ENCODE measurements around the gene TERB1.

Gene TERB1

DNA sequence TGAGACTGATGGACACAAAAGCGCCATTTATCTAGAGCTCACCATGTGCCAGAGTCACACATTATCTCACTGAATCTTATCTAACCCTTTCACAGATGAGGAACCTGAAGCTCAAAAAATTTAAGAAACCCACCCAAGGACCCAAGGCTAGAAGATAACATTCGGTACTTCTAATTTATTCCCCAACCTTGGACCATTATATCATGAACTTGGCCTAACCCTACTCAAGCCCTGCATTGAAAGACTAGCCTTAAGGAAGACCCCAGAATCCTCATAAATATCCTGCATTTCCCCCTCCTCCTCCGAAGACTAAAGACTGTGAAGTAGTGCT lies 49.4 kb downstream of the TERB1 start:
- peak overlapping the region; percentile 50 for H3K4me3 ChIP-seq (ENCODE audit: low read depth, low read length)
- DNase-seq (ENCODE audit: low read depth), result no peak
- no peak for TF ChIP-seq CTCF (conservative IDR thresholded peaks at IDR 0.05; ENCODE audit: low read depth, low read length)

DNA sequence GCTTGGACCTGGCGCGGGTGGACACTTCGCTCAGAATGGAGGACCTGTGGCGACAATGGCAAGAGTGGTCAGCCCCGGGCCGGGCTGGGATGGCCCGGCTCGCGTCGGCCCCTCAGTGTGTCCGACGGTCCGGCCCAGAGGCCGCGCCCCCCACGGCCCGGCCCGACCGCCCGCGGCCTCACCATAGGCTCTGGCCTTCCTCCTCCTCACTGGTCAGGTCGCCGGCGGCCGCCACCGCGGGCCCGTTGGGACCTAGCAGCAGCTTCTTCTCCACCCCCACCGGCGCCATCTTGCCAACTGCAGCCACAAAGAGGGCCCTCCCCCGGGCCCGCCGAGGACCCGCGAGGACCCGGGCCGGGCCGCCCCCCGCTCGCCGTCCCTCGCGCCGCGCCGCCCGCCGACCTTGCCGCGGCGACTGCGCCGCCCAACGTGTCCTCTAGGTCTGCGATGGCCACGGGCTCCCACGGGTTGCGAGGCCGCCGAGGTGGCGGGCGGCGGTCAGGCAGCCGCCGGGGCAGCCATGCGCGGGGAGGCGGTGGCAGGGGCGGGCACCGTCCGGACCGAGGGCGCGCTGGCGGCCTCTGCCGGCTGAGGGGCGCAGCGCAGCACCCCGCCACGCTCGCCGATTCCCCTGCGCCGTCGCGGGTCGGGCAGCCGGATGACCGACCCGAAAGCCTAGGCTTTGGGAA lies 49.9 kb downstream of the TERB1 start, which contains the start of gene DYNC1LI2:
TSS of gene DYNC1LI2 (minus strand) at position 307 of the 689 bp plus-strand sequence. CDS start at position 289, 18 bp downstream.
- peak within 1 kb of the TSS; percentile 94 for H3K4me3 ChIP-seq (ENCODE audit: low read depth, low read length)
- DNase-seq (ENCODE audit: low read depth), result peak; percentile 71
- peak; percentile 48 for TF ChIP-seq CTCF (conservative IDR thresholded peaks at IDR 0.05; ENCODE audit: low read depth, low read length)

GRCh38 chr16:66751053-66751302 lies 50.4 kb downstream of the TERB1 start:
- no peak for DNase-seq (ENCODE audit: low read depth)
- peak overlapping the region; percentile 94 for H3K4me3 ChIP-seq (ENCODE audit: low read depth, low read length)
- no peak for TF ChIP-seq CTCF (conservative IDR thresholded peaks at IDR 0.05; ENCODE audit: low read depth, low read length)

- TF ChIP-seq CTCF (conservative IDR thresholded peaks at IDR 0.05; ENCODE audit: low read depth, low read length), result no peak
- peak overlapping the region; percentile 94 for H3K4me3 ChIP-seq (ENCODE audit: low read depth, low read length)
- DNase-seq (ENCODE audit: low read depth), result peak; percentile 14
These were observed 50.9 kb downstream of the TERB1 start for GRCh38 chr16:66750279-66751052.

GRCh38 chr16:66746682-66747081 lies 54.7 kb downstream of the TERB1 start:
- DNase-seq (ENCODE audit: low read depth), result peak; percentile 29
- TF ChIP-seq CTCF (conservative IDR thresholded peaks at IDR 0.05; ENCODE audit: low read depth, low read length), result no peak
- H3K4me3 ChIP-seq (ENCODE audit: low read depth, low read length), result no peak overlapping the region

DNA sequence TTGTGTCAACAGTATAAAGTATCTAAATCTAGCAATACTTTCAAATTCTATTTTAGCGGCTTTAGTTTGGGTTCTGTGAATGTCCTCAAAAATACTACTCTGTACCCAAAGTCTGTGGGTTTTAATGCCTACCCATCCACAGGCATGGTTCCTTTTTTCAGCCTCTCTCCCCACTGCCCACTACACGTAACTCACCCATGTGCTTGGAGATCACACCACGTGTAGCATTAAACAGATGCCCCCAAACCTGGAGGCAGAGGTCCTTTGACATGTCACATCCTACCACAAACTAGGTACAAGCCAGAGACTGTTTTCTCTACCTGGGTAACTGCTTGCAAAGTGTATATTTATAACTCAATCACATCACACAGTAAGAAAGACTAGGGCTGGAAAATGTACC lies 55.3 kb downstream of the TERB1 start:
- no peak for TF ChIP-seq CTCF (conservative IDR thresholded peaks at IDR 0.05; ENCODE audit: low read depth, low read length)
- no peak overlapping the region for H3K4me3 ChIP-seq (ENCODE audit: low read depth, low read length)

More for the DNA sequence above, 55.3 kb downstream of the TERB1 start:
- DNase-seq (ENCODE audit: low read depth), result no peak
